GM12878 (cell line): Measurements from ENCODE around the gene PGA4.

Source experiments
- CBFB ChIP-seq: IDR thresholded peaks from 2 replicates; pipeline ENCODE4 v1.6.1; 2016; ENCODE audit warnings: antibody characterized with exemption, low read depth
- CHD2 ChIP-seq: IDR thresholded peaks from 2 replicates; pipeline ENCODE4 v1.6.1; 2011; ENCODE audit warnings: low read depth, low read length, improper control_type of control experiment, borderline replicate concordance
- EZH2 ChIP-seq: IDR thresholded peaks from 2 replicates; pipeline ENCODE4 v1.6.1; 2012; ENCODE audit warnings: low read depth, mild to moderate bottlenecking, control low read depth, inconsistent platforms, low read length, borderline replicate concordance; ENCODE audit not compliant: control insufficient read depth
- FOXM1 ChIP-seq: IDR thresholded peaks from 2 replicates; pipeline ENCODE4 v1.6.1; 2012; ENCODE audit warnings: low read depth, mild to moderate bottlenecking, inconsistent platforms, low read length, moderate library complexity
- IKZF1 ChIP-seq: fragments of 450-650 bp; conservative IDR thresholded peaks from 2 replicates; pipeline ENCODE4 v1.6.1; 2017; ENCODE audit warnings: antibody characterized with exemption, mild to moderate bottlenecking
- POLR2AphosphoS5 ChIP-seq: IDR thresholded peaks from 2 replicates; pipeline ENCODE4 v1.6.1; 2011; ENCODE audit warnings: mild to moderate bottlenecking, low read length, inconsistent platforms
- RCOR1 ChIP-seq: conservative IDR thresholded peaks from 2 replicates; pipeline ENCODE4 v1.6.1; 2012; ENCODE audit warnings: low read depth, low read length, improper control_type of control experiment
- SKIL ChIP-seq: fragments of 450-650 bp; IDR thresholded peaks from 2 replicates; pipeline ENCODE4 v1.6.1; 2017; ENCODE audit warnings: mild to moderate bottlenecking, low read depth, inconsistent platforms; ENCODE audit not compliant: poor library complexity, severe bottlenecking
- TF ChIP-seq, protein P1 (sequence below), 3 experiments: IDR thresholded peaks in 2 of 3; conservative IDR thresholded peaks in 1 of 3; 2 replicates each; pipeline ENCODE4 v1.5.1; 2011; ENCODE audit warnings: low read depth in 3 of 3, low read length in 3 of 3, mild to moderate bottlenecking in 3 of 3, control low read depth in 2 of 3, moderate library complexity in 2 of 3, inconsistent platforms in 1 of 3, mixed read lengths in 1 of 3; ENCODE audit not compliant: control insufficient read depth in 2 of 3, insufficient read depth in 1 of 3; ENCODE audit errors: extremely low read depth in 1 of 3
- TF ChIP-seq, protein P2 (sequence below): fragments of 450-650 bp; formaldehyde crosslinking; IDR thresholded peaks from 2 replicates; pipeline ENCODE4 v1.4.0; 2022; ENCODE audit warnings: mild to moderate bottlenecking, moderate library complexity

DNA sequence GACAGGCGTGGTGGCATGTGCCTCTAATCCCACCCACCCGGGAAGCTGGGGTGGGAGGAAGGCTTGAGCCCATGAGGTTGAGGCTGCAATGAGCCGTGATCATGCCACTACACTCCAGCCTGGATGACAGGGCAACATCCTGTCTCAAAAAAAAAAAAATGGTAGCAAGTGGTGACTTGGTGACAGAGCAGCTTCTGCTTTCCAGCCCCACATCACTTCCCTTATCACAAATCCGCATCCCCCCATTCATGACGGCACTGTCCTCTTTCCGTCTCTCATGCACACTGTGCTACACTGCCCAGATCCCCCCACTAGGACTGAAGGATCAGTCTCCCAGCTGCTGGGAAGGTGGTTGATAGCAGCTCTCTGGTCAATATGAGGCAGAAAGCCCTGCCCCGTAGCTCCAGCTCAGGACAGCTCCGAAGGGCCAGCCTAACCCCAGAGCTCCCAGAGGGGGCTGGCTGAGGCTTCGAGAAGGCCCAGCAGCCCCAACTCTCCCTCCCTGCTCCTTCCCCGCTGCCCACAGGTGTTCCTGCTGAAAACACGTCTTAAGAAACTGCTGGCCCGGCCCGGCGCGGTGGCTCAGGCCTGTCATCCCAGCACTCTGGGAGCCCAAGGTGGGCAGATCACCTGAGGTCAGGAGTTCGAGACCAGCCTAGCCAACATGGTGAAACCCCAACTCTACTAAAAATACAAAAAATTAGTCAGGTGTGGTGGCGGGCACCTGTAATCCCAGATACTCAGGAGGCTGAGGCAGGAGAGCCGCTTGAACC lies 34.7 kb downstream of the PGA4 start:
- TF ChIP-seq CBFB (no peak), EZH2 (no peak), POLR2AphosphoS5 (no peak), SKIL (no peak), FOXM1 (no peak), RCOR1 (no peak), CHD2 (no peak), IKZF1 (no peak)
- TF ChIP-seq, protein P1, sequence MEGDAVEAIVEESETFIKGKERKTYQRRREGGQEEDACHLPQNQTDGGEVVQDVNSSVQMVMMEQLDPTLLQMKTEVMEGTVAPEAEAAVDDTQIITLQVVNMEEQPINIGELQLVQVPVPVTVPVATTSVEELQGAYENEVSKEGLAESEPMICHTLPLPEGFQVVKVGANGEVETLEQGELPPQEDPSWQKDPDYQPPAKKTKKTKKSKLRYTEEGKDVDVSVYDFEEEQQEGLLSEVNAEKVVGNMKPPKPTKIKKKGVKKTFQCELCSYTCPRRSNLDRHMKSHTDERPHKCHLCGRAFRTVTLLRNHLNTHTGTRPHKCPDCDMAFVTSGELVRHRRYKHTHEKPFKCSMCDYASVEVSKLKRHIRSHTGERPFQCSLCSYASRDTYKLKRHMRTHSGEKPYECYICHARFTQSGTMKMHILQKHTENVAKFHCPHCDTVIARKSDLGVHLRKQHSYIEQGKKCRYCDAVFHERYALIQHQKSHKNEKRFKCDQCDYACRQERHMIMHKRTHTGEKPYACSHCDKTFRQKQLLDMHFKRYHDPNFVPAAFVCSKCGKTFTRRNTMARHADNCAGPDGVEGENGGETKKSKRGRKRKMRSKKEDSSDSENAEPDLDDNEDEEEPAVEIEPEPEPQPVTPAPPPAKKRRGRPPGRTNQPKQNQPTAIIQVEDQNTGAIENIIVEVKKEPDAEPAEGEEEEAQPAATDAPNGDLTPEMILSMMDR (IDR thresholded peaks at IDR 0.05 in 2 of 3, conservative IDR thresholded peaks at IDR 0.05 in 1 of 3; ENCODE audit: control insufficient read depth in 2 of 3, extremely low read depth in 1 of 3, insufficient read depth in 1 of 3, low read depth in 3 of 3, low read length in 3 of 3) = no peak
- TF ChIP-seq, protein P2, sequence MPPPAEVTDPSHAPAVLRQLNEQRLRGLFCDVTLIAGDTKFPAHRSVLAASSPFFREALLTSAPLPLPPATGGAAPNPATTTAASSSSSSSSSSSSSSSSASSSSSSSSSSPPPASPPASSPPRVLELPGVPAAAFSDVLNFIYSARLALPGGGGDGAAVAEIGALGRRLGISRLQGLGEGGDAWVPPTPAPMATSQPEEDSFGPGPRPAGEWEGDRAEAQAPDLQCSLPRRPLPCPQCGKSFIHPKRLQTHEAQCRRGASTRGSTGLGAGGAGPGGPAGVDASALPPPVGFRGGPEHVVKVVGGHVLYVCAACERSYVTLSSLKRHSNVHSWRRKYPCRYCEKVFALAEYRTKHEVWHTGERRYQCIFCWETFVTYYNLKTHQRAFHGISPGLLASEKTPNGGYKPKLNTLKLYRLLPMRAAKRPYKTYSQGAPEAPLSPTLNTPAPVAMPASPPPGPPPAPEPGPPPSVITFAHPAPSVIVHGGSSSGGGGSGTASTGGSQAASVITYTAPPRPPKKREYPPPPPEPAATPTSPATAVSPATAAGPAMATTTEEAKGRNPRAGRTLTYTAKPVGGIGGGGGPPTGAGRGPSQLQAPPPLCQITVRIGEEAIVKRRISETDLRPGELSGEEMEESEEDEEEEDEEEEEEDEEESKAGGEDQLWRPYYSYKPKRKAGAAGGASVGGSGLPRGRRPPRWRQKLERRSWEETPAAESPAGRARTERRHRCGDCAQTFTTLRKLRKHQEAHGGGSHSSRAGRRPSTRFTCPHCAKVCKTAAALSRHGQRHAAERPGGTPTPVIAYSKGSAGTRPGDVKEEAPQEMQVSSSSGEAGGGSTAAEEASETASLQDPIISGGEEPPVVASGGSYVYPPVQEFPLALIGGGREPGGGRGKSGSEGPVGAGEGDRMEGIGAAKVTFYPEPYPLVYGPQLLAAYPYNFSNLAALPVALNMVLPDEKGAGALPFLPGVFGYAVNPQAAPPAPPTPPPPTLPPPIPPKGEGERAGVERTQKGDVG (CRISPR knock-in tag) = no peak
